ENCODE measurements around the gene ITGAV.

- TF ChIP-seq POLR2A (IDR thresholded peaks at IDR 0.05) (no peak), CTCF (IDR thresholded peaks at IDR 0.05) (no peak)
Observed at GRCh38 chr2:186573531-186573930, 16.3 kb upstream of the ITGAV start.

Data from lower leg skin (tissue), 3 donors.